GM12801 (cell line): ENCODE measurements around the gene CCNT2.

ENCODE experiments used
- CTCF ChIP-seq: IDR thresholded peaks from one replicate; pipeline ENCODE4 v1.5.1; 2011; ENCODE audit warnings: control low read depth; ENCODE audit not compliant: insufficient read length; ENCODE audit errors: extremely low read depth

Gene CCNT2

GRCh38 chr2:134911400-134911785 lies 7.2 kb upstream of the CCNT2 start:
- TF ChIP-seq CTCF = no peak

- TF ChIP-seq CTCF = no peak
Measured at GRCh38 chr2:134912361-134912760, 6.3 kb upstream of the CCNT2 start.

DNA sequence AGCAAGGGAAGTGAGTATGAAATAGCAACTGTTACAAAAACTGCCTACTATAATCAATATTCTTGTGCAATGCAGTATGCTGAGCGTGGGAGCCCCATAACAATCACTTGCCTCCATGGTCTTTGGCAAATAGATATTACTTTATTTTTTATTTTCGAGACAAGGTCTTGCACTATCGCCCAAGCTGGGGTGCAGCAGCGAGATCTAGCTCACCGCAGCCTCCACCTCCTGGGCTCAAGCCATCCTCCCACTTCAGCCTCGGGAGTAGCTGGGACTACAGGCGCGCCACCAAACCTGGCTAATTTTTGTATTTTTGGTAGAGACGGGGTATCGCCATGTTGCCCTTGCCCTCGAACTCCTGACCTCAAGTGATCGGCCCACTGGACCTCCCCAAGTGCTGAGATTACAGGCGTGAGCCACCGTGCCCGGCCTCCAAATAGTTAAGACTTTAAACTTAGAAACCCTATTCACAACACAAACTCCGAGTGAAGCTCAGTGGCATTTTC lies 1.2 kb upstream of the CCNT2 start:
- TF ChIP-seq CTCF = no peak

- TF ChIP-seq CTCF = no peak
Measured at GRCh38 chr2:134917888-134918525, 615 bp upstream of the CCNT2 start.

DNA sequence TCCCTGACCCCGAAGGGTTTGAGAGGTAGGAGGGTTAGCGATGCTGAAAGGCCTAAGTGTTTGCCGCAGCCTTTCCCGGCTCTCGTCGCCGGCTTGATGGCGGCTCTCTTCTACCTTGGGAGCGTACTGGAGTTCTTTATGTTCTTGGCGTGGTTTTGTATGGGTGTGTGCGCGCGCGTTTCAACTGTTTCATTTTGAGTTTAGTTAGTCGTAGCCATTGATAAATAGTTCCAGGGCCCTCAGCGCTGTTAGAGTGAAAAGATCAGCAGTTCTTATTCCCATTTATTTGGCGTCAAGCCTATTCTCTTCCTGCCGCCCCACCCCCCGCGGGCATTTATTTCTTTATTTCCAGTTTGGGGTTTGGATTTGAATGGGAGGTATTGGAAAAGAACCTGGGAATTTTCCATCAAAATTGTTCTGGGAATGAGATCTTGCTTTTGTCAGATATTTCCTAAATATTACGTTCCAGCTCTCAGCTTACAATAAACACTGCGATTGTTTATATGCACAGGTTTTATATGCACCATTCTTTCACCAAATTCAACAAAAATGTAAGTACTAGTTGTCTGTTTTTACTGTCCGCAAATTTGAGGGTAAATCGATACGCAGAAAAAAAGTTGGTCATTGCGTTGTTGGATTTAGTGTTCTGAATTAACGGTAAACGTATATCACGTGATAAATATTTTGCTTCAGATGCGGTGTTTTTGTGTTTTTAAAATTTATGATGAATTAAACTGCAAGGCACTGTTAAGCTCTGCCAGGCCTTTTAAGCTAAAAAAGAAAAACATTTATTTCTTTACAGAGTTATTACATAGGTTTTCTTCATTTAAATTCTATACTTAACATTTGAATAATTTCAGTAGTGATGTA lies 954 bp downstream of the CCNT2 start:
- TF ChIP-seq CTCF = no peak

GRCh38 chr2:134924912-134925311 lies 6.3 kb downstream of the CCNT2 start:
- TF ChIP-seq CTCF = no peak

DNA sequence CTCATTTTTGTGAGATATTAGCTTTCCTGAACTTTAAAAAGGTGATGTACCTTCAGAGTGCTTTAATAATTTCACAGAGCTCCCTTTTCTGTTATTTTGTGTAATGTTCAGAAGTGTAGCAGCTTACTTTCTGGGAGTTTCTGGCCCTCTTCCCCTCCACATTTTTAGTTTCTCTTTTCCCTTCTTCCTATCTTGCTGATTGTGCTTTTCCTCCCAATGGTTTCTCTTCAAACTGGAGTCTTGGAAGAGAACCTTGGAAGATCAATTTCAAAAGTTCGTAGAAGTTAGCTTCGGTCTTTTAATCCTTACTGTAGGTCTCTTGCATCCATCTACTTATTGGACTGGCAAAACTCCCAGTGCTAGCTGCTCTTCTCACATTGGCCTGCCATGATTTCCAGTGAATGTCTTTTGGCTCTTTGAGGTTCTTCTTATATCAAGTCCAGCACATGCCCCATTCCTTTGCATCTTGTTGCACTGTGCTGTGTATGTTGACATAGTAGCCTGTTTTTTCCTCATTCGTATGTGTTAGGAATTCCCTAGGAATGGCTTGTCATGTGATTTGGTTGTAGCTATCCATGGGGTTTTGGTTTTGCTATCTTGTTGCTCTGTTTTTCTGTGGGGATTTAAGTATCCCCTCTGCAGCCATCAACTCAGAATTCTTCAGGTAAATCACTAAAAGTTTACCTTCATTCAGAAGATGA lies 7.8 kb downstream of the CCNT2 start:
- TF ChIP-seq CTCF = no peak
